Neural progenitor cell (in vitro differentiated cells): Measurements from ENCODE around the gene LINS1. TPM values are rescaled to one million over a fixed set of nuclear protein-coding genes. Genes with fewer than 3 reads are reported as not detected.

Source experiments
- DNase-seq: peaks from one replicate; pipeline ENCODE4 v3.0.0-alpha.2; 2016; ENCODE audit warnings: low spot score
- H2AFZ ChIP-seq: fragments of 200-600 bp; sonication (generic); replicated peaks from 2 replicates; pipeline ENCODE4 v1.6.1; 2016; ENCODE audit warnings: antibody characterized with exemption
- H3F3A ChIP-seq: fragments of 200-600 bp; sonication (generic); 2 replicates; pipeline ENCODE4 v1.6.1; 2016; ENCODE audit warnings: antibody characterized with exemption, low read depth
- H3K27ac ChIP-seq: fragments of 200-600 bp; sonication (generic); 2 replicates; pipeline ENCODE4 v1.5.1; 2016; ENCODE audit warnings: mild to moderate bottlenecking
- H3K27me3 ChIP-seq: fragments of 200-600 bp; sonication (generic); 2 replicates; pipeline ENCODE4 v1.6.1; 2016; ENCODE audit warnings: mild to moderate bottlenecking, moderate library complexity
- H3K36me3 ChIP-seq: fragments of 200-600 bp; sonication (generic); 2 replicates; pipeline ENCODE4 v1.5.1; 2016
- H3K4me1 ChIP-seq: fragments of 200-600 bp; sonication (generic); 2 replicates; pipeline ENCODE4 v1.6.1; 2016; ENCODE audit warnings: mixed run types
- H3K4me2 ChIP-seq: fragments of 200-600 bp; sonication (generic); 2 replicates; pipeline ENCODE4 v1.6.1; 2016
- H3K4me3 ChIP-seq: fragments of 200-600 bp; sonication (generic); 2 replicates; pipeline ENCODE4 v1.5.1; 2016
- H3K79me2 ChIP-seq: fragments of 200-600 bp; sonication (generic); 2 replicates; pipeline ENCODE4 v1.6.1; 2016; ENCODE audit warnings: low read depth
- H3K9ac ChIP-seq: fragments of 200-600 bp; sonication (generic); 2 replicates; pipeline ENCODE4 v1.6.1; 2016
- H3K9me3 ChIP-seq: fragments of 200-600 bp; sonication (generic); 2 replicates; pipeline ENCODE4 v1.5.1; 2016; ENCODE audit warnings: low read depth
- H4K20me1 ChIP-seq: fragments of 200-600 bp; sonication (generic); 2 replicates; pipeline ENCODE4 v1.6.1; 2016; ENCODE audit warnings: low read depth
- H3K27ac Mint-ChIP-seq: 3 replicates; pipeline ENCODE4 v1.8.0; 2021; ENCODE audit warnings: mixed read lengths
- H3K27me3 Mint-ChIP-seq: 2 replicates; pipeline ENCODE4 v1.8.0; 2022; ENCODE audit warnings: low read depth, mild to moderate bottlenecking, inconsistent platforms, moderate library complexity, mixed read lengths; ENCODE audit not compliant: insufficient read depth
- H3K36me3 Mint-ChIP-seq: 3 replicates; pipeline ENCODE4 v1.8.0; 2021; ENCODE audit warnings: mixed read lengths
- H3K4me1 Mint-ChIP-seq: 3 replicates; pipeline ENCODE4 v1.8.0; 2021; ENCODE audit warnings: mixed read lengths
- H3K4me3 Mint-ChIP-seq: 3 replicates; pipeline ENCODE4 v1.8.0; 2021; ENCODE audit warnings: mild to moderate bottlenecking, moderate library complexity, mixed read lengths
- H3K9me3 Mint-ChIP-seq: 3 replicates; pipeline ENCODE4 v1.8.0; 2020; ENCODE audit warnings: mixed read lengths
- CTCF ChIP-seq: fragments of 200-600 bp; sonication (generic); IDR thresholded peaks from 2 replicates; pipeline ENCODE4 v1.5.1; 2017; ENCODE audit warnings: antibody characterized with exemption, mild to moderate bottlenecking
- EZH2 ChIP-seq: fragments of 200-600 bp; sonication (generic); IDR thresholded peaks from 2 replicates; pipeline ENCODE4 v1.6.1; 2017; ENCODE audit warnings: antibody characterized with exemption, mild to moderate bottlenecking, moderate library complexity
- EZH2phosphoT487 ChIP-seq: fragments of 200-600 bp; sonication (generic); IDR thresholded peaks from 2 replicates; pipeline ENCODE4 v1.6.1; 2017; ENCODE audit warnings: antibody characterized with exemption
- total RNA-seq: library from RNA; depleted of rRNA; stranded (reverse); fragments of >200 nt; gene quantifications from 2 replicates; pipeline ENCODE4 v1.2.3, GENCODE V29; 2015; ENCODE audit warnings: low replicate concordance

The LINS1 gene
- total RNA-seq, 1 donor from 2014 or later, result 18.7 TPM

GRCh38 chr15:100642213-100642949, 40.4 kb upstream of the LINS1 start:
- no peak overlapping the region for H2AFZ ChIP-seq
- no peaks in the 10 kb centered on the region for H3K27me3 ChIP-seq
- peaks cover 45% of the 10 kb centered on the region for H3K79me2 ChIP-seq
- no peaks in the 10 kb centered on the region for H3K4me1 ChIP-seq
- no peaks in the 10 kb centered on the region for H3K9me3 Mint-ChIP-seq
- peaks cover 4% of the 10 kb centered on the region for H3K36me3 Mint-ChIP-seq
- no peak overlapping the region for H3K4me3 Mint-ChIP-seq
- H3K27ac Mint-ChIP-seq, result no peak overlapping the region
- no peak overlapping the region for H3K9ac ChIP-seq
- H3K4me3 ChIP-seq, result no peak overlapping the region
- no peaks in the 10 kb centered on the region for H3K27me3 Mint-ChIP-seq
- no peaks in the 10 kb centered on the region for H3F3A ChIP-seq
- TF ChIP-seq EZH2 (no peak), CTCF (no peak), EZH2phosphoT487 (no peak)
- H3K9me3 ChIP-seq, result no peaks in the 10 kb centered on the region
- H3K36me3 ChIP-seq, result no peaks in the 10 kb centered on the region
- peaks cover 5% of the 10 kb centered on the region for H3K4me1 Mint-ChIP-seq
- H4K20me1 ChIP-seq, result peaks cover 10% of the 10 kb centered on the region
- no peak overlapping the region for H3K4me2 ChIP-seq
- no peak for DNase-seq
- H3K27ac ChIP-seq, result no peak overlapping the region

- Mint-ChIP-seq H3K27ac (no peak overlapping the region), H3K36me3 (peaks cover 10% of the 10 kb centered on the region), H3K4me3 (no peak overlapping the region), H3K4me1 (peaks cover 20% of the 10 kb centered on the region), H3K27me3 (no peaks in the 10 kb centered on the region), H3K9me3 (no peaks in the 10 kb centered on the region)
- Histone ChIP-seq H3K4me1 (peaks cover 11% of the 10 kb centered on the region), H3K27ac (no peak overlapping the region), H2AFZ (no peak overlapping the region), H3K27me3 (no peaks in the 10 kb centered on the region), H3K36me3 (no peaks in the 10 kb centered on the region), H3K79me2 (peaks cover 63% of the 10 kb centered on the region), H3K4me3 (no peak overlapping the region), H3F3A (no peaks in the 10 kb centered on the region), H4K20me1 (peaks cover 13% of the 10 kb centered on the region), H3K9me3 (no peaks in the 10 kb centered on the region), H3K9ac (no peak overlapping the region), H3K4me2 (no peak overlapping the region)
- no peak for TF ChIP-seq CTCF
- no peak for TF ChIP-seq EZH2phosphoT487
- no peak for DNase-seq
Observed at GRCh38 chr15:100638177-100638730, 36.3 kb upstream of the LINS1 start.

- TF ChIP-seq EZH2 (no peak), EZH2phosphoT487 (no peak), CTCF (no peak)
- Histone ChIP-seq H3K36me3 (no peaks in the 10 kb centered on the region), H3K4me3 (no peak overlapping the region), H3K9ac (no peak overlapping the region), H4K20me1 (peaks cover 9% of the 10 kb centered on the region), H3K9me3 (no peaks in the 10 kb centered on the region), H2AFZ (no peak overlapping the region), H3F3A (no peaks in the 10 kb centered on the region), H3K79me2 (peaks cover 61% of the 10 kb centered on the region), H3K4me2 (peak overlapping the region; percentile 16), H3K27ac (no peak overlapping the region), H3K4me1 (peaks cover 11% of the 10 kb centered on the region), H3K27me3 (no peaks in the 10 kb centered on the region)
- Mint-ChIP-seq H3K27ac (no peak overlapping the region), H3K27me3 (no peaks in the 10 kb centered on the region), H3K36me3 (peaks cover 12% of the 10 kb centered on the region), H3K4me1 (peaks cover 15% of the 10 kb centered on the region), H3K9me3 (no peaks in the 10 kb centered on the region), H3K4me3 (no peak overlapping the region)
- DNase-seq, result peak; percentile 23
Observed at GRCh38 chr15:100635406-100636071, 33.6 kb upstream of the LINS1 start.
